HG03045 (cell line): ENCODE results near the gene WNT3A.
"Not testable (repeated sequence)": the region's sequence is repeated elsewhere in the genome, so short reads cannot be mapped to it uniquely, and the experiment has no call there.

Source experiments
- ATAC-seq: cut with Tn5 transposase; IDR thresholded peaks from one replicate; pipeline ENCODE4 v1.9.1; 2021; ENCODE audit warnings: mild to moderate bottlenecking, moderate library complexity; ENCODE audit not compliant: unreplicated experiment

Gene WNT3A

GRCh38 chr1:228010921-228011320, 4.1 kb downstream of the WNT3A start:
- no peak for ATAC-seq

DNA sequence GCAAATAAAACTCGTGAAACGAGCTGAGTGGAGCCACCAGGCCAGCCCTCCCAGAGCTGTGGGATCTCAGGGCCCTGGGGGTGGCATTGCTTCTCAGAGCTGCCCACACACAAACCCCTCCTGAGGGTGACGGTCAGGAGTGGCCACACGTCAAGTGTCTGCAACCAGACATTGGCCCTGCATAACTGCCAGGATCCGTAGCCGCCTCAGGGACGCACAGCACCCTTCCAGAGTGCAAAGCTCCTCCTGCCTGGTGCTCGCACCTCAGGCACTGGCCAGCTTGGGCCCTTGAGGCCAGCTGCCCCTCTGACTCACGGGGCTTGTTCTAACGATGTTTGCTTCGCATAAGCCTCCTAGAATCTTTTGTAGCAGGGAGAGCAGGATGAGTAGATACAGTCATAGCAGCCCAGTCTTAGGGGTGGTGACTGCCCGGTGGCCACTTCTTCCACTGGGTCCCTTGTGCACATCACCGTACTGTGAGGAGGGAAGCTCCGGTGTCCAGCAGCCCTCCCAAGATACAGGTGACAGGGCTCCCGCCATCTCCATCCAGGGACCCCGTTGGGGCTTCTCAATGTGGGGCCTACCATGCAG, 5.0 kb downstream of the WNT3A start:
- no peak for ATAC-seq

GRCh38 chr1:228012555-228012954, 5.8 kb downstream of the WNT3A start:
- ATAC-seq = no peak

DNA sequence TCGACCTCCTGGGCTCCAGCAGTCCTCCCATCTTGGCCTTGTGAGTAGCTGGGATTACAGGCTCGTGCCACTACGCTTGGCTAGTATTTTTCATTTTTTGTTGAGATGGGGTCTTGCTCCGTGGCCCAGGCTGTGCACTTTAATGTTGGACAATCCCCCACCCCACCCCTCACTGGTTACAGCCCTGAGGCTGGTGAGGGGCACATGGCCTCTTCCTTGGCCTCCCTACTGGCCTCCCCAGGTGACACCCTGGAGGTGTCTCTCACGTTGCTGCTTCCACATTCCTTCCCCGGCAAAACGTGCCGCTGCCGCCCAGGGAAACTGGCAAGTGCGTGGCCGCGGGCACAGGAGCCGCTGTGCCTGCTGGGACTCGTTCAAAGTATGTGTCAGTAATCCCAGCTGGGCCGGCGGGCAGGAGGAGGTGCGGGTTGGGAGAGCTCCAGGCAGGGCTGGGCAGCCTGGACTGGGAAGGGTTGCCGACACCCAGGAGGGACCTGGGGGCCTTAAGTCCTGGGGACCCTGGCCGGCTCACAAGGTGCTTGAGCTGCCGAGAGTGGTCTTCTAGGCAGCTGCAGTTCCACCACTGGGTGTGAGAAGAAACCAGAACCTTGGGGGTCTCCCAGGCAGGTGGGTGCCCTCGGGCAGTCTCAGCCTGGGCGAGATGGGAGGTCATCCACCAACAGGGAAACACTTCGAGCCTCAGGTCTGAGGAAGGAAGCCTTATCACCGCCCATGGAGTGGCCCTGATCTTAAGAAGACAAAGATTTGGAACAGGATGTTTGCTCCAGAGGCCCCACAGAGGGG, 6.5 kb downstream of the WNT3A start:
- no peak for ATAC-seq

DNA sequence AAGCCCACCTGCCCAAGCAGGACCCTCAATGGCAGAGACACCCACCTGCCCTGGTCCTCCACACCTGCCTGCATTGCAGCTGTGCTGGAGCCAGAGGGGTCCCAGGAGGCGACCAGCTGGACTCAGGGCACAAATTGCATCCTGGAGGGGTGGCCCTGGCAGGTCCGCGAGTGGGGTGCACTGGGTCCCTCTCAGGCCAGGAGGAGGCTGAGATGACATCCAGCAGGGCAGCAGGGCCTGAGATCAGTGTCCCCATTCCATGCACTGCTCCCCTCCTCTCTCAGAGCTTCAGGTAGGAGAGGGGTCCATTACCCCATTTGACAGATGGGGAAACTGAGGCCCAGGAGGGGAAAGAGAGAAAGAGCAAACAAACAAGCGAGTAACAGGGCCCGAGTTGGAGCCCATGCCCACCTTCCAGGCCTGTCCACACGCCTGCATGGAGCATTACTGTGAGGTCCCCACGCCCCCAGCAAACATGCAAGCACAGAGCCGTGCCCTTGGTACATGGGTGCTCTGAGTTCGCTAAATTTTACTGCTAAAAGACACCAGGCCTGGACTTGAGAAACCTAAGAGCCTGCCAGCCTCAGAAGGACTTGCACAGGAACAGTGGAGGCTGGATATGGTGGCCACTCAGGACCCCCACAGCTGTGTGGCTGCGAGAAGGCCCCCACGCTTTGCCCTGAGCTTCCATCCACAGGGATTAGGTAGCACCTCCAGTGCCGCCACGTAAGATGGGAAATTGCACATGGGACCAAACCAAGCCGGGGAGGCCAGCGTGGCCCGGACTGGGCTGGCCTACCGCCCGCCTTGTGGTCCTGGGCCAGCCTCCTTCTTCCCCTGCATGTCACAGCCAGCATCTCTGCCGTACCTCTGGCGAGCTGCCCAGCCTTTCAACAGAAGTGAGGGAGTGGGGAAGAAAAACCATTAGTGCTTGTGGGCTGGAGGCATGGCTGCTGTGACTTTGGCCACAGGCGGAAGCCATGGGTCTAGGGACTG, 7.4 kb downstream of the WNT3A start:
- no peak for ATAC-seq

DNA sequence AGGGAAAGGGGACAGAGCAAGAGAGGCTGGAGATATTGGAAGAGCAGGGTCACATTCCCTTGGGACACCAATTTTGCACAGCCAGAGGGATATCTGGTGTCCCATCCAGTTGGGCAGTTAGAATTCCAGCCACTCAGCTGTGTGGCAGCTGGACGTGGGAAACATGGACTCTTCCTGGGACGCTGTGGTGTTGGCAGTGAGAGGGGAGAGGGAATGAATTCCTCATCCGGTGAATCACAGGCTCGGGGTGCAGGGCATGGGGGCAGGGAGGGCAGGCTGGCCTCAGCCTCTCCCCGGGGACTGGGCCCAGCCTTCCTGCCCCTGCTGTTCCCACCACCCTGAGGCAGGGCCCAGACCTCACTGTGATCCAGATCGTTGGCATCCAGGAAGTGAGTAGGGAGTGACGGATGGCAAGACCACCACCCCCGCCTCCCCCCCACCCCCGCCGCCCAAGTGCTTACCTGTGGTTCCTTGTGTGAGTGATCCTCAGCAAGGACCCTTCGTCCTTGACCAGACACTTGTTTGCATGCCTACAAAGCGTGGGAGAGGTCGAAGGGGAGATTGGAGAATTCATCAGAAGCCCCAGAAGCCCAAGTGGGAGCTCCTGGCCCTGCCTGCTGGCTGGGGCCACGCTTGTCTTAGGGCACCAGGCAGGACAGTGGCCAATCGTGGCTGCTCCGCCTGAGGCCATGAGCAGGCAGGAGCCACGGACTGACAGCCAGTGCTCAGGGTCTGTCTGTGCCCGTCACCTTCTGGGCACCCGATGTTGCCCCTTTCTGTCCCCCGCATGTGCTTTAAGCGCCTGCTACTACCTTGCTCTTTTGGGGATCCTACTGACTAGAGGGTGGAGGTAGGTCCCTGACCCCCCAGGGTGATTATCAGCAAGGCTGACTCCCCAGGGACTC, 8.7 kb downstream of the WNT3A start:
- ATAC-seq = no peak

DNA sequence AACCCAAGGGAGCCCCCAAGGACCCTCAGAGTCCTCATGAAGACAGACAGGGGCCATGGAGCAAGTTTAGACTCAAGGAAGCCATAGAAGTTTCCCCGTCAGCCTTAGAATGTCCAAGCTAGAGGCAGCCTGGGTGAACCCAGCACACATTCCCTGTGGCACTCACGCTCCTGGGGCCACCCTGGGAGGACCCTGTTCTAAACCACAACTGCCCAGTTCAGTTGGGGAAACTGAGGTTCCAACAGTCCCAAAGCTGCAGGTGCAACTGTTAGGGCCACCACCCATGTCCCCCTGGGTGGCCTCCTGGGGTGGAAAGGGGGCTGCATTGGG, 9.3 kb downstream of the WNT3A start:
- no peak for ATAC-seq

DNA sequence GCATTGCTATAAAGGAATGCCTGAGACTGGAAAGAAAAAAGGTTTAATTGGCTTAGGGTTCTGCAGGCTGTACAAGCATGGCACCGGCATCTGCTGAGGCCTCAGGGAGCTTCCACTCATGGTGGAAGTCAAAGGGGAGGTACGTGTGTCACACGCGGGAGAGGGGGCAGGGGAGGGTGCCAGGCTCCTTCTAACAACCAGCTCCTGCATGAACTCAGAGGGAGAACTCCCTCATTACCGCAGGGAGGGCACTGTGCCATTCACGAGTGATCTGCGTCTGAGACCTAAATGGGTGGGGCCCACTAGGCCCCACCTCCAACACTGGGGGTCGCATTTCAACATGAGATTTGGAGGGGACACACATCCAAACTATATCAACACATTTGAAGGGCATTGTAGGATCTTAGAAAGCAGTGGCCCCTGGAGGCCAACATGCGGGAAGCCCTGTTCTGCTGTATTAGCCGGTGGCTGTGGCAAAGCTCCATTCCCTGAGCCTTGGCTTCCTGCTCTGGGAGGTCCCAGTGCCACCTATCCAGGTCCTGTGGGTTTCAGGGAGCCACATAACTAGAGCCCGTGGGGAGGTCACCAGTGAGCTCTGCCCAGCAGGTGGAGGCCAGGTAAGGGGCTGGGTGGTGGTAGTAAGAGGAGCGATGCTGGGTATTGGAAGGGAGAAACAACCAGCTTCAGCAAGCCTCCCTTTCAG, 10.0 kb downstream of the WNT3A start:
- no peak for ATAC-seq

GRCh38 chr1:228017356-228018124, 10.7 kb downstream of the WNT3A start:
- ATAC-seq = no peak

DNA sequence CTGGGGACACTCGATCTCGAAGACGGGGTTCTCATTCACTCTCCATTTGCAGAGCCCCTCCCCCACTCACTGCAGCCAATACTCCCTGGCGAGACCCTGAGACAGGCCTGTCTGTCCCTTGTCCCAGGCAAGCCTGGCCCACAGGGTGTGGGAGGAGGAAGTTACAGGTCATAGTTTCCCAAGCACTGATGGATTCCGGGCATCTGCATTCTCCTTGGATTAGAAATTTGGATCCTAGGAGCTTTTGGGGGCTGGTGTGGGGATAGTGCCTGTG, 11.3 kb downstream of the WNT3A start:
- no peak for ATAC-seq

DNA sequence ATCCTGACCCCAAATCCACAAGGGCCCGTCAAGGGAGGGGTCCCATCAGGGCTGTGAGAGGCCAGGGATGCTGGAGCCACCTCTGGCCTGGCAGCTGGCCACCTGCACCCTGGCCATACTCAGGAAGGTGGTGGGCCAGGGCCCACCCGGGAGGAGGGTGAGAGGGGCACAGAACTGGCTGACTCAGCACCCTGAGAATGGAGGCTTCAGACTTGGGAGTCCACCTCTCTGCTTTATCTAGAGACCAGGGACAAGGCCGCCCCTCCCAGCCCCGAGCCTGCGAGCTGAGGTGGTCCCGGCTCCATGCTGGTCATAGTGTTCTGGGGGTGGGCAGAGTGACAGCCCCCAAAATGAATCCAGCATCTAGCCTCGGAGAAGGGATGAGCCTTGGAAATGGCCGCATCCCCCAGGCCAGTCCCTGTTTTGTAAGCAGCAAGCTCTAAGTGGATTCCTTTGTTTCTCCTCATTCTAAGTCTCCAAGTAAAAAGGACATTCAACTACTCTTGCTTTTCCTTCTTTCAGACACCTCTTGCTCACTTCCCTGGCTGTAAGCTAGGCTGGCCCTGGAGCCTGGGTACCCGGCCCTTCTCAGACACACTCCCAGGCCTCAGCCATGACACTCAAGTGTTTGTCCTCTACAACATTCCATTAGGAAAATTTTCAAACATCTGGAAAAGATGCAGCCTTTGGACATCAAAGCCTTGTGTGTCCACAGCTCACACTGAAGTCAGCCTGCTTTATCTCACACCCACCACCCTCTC, 12.3 kb downstream of the WNT3A start:
- no peak for ATAC-seq

- not testable (repeated sequence) for ATAC-seq
These were observed 12.9 kb downstream of the WNT3A start for GRCh38 chr1:228019722-228020083.

GRCh38 chr1:228020686-228021354, 14.0 kb downstream of the WNT3A start:
- ATAC-seq = no peak

DNA sequence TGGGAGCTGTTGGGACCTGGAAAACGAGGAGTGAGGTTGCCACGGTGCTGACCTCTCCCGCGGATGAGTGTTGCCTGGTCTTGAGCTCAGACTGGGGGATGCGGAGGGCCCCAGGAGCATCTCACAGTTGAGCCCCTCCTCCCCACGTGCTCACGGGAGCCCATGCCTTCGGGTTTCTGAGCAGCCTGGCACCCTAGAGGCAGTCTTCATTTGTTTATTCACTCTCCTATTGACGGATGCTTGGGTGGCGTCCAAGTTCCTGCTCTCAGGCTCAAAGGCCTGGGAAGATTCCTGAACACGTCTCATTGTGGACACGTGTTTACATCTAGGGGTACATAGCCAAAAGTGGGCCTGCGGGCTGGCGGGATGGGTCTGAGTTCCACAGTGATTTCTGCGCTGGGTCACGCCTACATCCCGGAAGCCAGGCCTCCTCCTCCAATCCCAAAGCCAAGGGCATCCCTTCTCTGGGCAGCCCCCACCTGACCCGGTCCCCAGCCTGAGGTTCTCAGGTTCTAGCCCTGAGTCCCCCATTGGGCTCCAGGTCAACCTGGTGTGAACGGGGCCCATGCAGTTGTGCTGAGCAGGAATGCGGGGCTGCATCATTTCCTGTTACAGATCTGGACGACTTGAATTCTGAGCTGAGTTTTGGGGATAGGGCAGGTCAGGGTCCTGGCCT, 14.7 kb downstream of the WNT3A start:
- ATAC-seq = no peak

DNA sequence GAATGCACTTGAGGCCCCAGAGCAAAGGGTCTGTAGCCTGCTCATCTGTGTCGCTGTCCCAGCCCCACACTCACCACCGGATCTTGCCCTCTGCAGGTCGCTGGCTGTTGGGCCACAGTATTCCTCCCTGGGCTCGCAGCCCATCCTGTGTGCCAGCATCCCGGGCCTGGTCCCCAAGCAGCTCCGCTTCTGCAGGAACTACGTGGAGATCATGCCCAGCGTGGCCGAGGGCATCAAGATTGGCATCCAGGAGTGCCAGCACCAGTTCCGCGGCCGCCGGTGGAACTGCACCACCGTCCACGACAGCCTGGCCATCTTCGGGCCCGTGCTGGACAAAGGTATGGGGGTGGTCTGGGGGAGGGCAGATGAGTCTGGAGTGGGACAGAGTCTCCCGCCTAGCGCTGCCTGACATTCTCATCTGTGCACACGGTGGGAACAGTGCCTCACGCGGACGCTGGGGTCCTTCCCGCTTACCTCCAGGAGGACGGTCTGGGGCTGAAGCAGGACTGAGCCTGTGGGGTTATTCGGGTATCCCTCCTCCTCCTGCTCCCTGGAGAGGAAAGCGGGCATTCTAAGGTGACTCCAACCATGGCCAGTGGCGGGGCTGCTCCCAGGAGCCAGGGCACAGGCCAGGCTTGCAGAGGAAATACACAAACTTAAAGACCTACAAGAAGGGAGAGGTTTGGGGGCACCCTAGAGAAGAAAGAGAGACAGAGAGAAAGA, 15.9 kb downstream of the WNT3A start:
- no peak for ATAC-seq

DNA sequence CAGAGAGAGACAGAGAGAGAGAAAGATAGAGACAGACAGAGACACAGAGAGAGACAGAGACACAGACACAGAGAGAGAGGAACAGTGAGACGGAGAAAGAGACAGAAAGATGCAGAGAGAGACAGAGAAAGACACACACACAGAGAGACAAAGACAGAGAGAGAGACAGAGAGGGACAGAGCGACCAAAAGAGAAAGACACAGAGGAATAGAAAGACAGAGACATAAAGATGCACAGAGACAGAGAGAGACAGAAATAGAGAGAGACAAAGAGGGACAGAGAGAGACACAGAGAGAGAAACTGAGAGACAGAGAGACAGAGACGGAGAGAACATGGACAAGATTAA, 16.5 kb downstream of the WNT3A start:
- ATAC-seq = no peak

DNA sequence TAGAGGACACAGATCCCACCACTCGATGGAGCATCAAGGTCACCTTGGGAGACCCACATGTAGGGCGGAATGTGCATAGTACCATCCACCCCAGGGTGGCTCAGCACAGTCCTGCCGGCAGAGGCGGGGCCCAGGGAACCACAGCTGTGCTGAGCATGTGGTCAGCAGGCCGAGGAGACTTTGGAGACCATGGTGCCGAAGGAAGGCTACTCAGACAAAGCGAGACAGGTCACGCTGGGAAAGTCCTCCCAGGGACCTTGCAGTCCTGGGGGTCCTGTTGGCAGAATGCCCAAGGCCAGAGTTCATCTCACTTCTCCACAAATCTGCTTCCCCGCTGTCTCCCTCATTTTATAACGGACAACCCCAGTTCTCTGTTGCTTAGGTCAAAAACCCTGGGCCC, 22.5 kb downstream of the WNT3A start:
- no peak for ATAC-seq
